Body of pancreas (tissue), 4 donors: Measurements from ENCODE around the gene LCN12.

Experiments
- POLR2A ChIP-seq, 3 donors: fragments of 450-650 bp; IDR thresholded peaks; one replicate each; pipeline ENCODE4 v1.6.1; 2016; ENCODE audit warnings: antibody characterized with exemption in 3 of 3, mild to moderate bottlenecking in 2 of 3
- TF ChIP-seq, protein P1 (sequence below), 7 experiments: fragments of 450-650 bp in 4 of 7; fragments of 200-600 bp in 3 of 7; sonication (generic) in 3 of 7; IDR thresholded peaks; one replicate each; pipeline ENCODE4 v1.5.1; 2016 to 2019; ENCODE audit warnings: antibody characterized with exemption in 7 of 7

DNA sequence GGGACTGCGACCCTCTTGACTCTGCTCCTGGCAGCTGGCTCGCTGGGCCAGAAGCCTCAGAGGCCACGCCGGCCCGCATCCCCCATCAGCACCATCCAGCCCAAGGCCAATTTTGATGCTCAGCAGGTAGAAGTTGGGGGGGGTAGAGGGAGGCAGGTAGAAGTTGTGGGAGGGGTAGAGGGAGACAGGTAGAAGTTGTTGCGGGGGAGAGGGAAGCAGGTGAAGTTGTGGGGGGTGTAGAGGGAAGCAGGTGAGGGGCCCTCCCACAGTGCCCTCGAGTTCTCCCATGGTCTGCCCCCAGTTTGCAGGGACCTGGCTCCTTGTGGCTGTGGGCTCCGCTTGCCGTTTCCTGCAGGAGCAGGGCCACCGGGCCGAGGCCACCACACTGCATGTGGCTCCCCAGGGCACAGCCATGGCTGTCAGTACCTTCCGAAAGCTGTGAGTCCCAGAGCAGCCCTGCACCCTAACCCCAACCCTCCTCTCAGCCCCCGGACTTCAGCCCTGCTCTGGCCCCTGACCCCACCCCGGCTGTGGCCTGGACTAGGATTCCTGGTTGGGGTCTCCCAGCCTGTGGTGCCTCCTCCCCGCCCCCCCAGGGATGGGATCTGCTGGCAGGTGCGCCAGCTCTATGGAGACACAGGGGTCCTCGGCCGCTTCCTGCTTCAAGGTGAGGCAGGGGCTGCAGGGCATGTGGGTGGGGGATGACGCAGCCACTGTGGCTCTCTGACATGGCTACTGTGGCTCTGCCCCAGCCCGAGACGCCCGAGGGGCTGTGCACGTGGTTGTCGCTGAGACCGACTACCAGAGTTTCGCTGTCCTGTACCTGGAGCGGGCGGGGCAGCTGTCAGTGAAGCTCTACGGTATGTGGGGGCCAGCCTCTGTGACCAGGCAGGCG lies 6.5 kb upstream of the LCN12 start:
- TF ChIP-seq, protein P1, sequence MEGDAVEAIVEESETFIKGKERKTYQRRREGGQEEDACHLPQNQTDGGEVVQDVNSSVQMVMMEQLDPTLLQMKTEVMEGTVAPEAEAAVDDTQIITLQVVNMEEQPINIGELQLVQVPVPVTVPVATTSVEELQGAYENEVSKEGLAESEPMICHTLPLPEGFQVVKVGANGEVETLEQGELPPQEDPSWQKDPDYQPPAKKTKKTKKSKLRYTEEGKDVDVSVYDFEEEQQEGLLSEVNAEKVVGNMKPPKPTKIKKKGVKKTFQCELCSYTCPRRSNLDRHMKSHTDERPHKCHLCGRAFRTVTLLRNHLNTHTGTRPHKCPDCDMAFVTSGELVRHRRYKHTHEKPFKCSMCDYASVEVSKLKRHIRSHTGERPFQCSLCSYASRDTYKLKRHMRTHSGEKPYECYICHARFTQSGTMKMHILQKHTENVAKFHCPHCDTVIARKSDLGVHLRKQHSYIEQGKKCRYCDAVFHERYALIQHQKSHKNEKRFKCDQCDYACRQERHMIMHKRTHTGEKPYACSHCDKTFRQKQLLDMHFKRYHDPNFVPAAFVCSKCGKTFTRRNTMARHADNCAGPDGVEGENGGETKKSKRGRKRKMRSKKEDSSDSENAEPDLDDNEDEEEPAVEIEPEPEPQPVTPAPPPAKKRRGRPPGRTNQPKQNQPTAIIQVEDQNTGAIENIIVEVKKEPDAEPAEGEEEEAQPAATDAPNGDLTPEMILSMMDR (IDR thresholded peaks at IDR 0.05), result no peak
- TF ChIP-seq POLR2A (IDR thresholded peaks at IDR 0.05), result no peak
